Bronchial epithelial cell (primary cell): ENCODE results near the gene FRG1. TPM values are rescaled to one million over a fixed set of nuclear protein-coding genes. Genes with fewer than 3 reads are reported as not detected.
"Not testable (repeated sequence)": the region's sequence is repeated elsewhere in the genome, so short reads cannot be mapped to it uniquely, and the experiment has no call there.

Source experiments
- DNase-seq: peaks from one replicate; pipeline ENCODE4 v3.0.0-alpha.2; 2010; ENCODE audit warnings: low read depth
- FAIRE-seq: peaks from 2 replicates; lab custom pipeline; 2011; peaks lifted over from hg19 to GRCh38; lab: Jason Lieb, UNC
- H3K27me3 ChIP-seq: 2 replicates; pipeline ENCODE4 v1.5.1; 2011; ENCODE audit warnings: low read length; ENCODE audit not compliant: control insufficient read depth, insufficient read depth
- H3K36me3 ChIP-seq: 2 replicates; pipeline ENCODE4 v1.5.1; 2011; ENCODE audit warnings: low read length; ENCODE audit not compliant: control insufficient read depth, insufficient read depth
- H3K4me3 ChIP-seq: 2 replicates; pipeline ENCODE4 v1.5.1; 2011; ENCODE audit warnings: mild to moderate bottlenecking, low read depth, low read length, control low read depth
- total RNA-seq: library from RNA; depleted of rRNA; stranded (reverse); fragments of >200 nt; gene quantifications from 2 replicates; pipeline ENCODE4 v1.2.1, GENCODE V29; 2014
- TF ChIP-seq, protein P1 (sequence below): IDR thresholded peaks from 2 replicates; pipeline ENCODE4 v1.5.1; 2011; ENCODE audit warnings: mild to moderate bottlenecking, moderate library complexity, low read length, control low read depth, inconsistent platforms; ENCODE audit not compliant: insufficient read depth, severe bottlenecking

Gene FRG1
- total RNA-seq, 1 donor from 2014 or later: 26.3 TPM

DNA sequence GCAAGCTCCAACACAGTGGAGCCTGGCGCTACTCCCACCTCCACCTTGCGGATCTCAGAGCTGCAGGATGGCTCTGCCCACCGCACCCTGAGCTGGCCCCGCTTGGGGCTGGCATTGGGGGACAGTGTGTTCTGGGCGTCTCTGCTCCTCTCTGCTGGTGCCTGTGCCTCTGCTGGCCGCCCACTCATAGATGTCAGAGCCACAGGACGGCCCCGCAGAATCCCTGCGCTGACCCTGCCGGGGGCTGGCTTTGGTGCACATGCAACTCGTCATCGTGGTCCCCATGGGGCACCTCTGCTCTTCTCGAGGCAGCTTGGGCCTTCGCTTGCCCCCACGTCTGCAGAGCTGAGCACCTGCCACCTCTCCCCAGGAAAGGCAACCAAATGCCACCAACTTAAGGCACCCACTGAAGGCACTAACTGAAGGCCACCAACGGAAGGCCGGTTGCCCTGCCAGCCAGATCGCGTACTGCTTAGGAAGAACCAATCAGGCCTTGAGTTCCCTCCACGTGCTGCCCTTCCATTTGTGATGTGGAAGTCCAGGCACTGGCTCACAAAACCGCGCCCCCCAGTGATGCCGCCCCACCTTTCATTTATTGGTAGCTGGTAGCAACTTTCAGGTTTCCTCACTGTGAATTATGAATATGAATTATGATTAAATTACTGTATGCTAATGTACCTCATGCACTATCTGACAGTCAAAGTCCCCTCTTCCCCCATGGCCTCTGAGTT is 23.3 kb upstream of the FRG1 start:
- H3K4me3 ChIP-seq: no peak overlapping the region
- H3K36me3 ChIP-seq: no peaks in the 10 kb centered on the region
- TF ChIP-seq, protein P1, sequence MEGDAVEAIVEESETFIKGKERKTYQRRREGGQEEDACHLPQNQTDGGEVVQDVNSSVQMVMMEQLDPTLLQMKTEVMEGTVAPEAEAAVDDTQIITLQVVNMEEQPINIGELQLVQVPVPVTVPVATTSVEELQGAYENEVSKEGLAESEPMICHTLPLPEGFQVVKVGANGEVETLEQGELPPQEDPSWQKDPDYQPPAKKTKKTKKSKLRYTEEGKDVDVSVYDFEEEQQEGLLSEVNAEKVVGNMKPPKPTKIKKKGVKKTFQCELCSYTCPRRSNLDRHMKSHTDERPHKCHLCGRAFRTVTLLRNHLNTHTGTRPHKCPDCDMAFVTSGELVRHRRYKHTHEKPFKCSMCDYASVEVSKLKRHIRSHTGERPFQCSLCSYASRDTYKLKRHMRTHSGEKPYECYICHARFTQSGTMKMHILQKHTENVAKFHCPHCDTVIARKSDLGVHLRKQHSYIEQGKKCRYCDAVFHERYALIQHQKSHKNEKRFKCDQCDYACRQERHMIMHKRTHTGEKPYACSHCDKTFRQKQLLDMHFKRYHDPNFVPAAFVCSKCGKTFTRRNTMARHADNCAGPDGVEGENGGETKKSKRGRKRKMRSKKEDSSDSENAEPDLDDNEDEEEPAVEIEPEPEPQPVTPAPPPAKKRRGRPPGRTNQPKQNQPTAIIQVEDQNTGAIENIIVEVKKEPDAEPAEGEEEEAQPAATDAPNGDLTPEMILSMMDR: no peak
- no peak for FAIRE-seq
- DNase-seq: no peak
- no peaks in the 10 kb centered on the region for H3K27me3 ChIP-seq

DNA sequence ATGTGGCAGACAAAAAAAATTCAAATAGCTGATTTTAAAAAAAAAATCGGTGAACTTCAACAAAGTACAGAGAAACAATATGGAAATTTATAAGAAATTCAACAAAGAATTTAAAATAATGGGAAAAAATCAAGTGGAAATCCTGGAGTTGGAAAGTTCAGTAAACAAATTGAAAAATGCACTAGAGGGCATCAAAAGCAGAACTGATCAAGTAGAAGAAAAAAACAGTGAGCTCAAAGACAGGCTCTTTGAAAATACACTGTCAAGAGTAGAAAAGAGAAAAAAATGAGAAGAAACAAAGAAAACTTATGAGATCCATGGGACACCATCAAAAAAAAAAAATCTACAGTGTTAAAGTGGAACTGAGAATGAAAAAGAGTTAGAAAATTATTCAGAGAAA is 19.6 kb upstream of the FRG1 start:
- FAIRE-seq (no peak), DNase-seq (no peak)
- Histone ChIP-seq H3K4me3 (no peak overlapping the region), H3K36me3 (no peaks in the 10 kb centered on the region), H3K27me3 (no peaks in the 10 kb centered on the region)
- TF ChIP-seq, protein P1: no peak

DNA sequence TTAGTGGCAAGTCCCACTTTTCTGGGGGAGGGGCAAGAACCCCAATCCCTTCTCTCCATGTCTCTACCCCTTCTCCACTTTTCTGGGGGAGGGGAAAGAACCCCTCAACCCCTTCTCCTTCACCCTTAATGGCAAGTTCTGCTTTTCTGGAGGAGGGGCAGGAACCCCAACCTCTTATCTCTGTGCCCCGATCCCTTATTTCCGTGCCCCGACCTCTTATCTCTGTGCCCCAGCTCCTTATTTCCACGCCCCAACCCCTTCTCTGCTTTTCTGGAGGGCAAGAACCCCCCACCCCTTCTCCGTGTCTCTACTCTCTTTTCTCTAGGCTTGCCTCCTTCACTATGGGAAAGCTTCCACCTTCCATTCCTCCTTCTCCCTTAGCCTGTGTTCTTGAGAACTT is 13.9 kb upstream of the FRG1 start:
- not testable (repeated sequence) for FAIRE-seq, H3K36me3 ChIP-seq, DNase-seq, H3K27me3 ChIP-seq, H3K4me3 ChIP-seq

DNA sequence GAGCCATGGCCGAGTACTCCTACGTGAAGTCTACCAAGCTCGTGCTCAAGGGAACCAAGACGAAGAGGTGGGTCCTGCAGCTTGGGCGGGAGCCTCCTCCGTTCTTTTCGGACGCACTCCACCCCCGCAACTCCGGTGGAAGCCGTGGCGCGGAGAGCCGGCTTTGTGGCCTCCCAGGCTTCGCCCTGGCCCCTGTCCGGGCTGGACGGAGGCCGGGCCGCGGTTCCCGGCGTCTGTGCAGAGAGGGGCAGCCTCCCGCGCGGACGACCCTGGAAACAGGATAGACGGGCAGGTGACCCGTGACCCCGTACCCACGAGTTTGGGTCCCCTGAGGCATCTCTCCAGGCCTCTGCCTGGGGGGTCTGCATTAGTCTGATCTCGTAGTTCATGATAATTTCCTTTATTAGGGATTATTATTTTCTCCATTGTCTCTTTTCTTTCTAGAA is 356 bp downstream of the FRG1 start:
- FAIRE-seq (no peak), DNase-seq (no peak)
- Histone ChIP-seq H3K27me3 (no peaks in the 10 kb centered on the region), H3K36me3 (no peaks in the 10 kb centered on the region), H3K4me3 (peak overlapping the region; percentile 91)
- TF ChIP-seq, protein P1: no peak

DNA sequence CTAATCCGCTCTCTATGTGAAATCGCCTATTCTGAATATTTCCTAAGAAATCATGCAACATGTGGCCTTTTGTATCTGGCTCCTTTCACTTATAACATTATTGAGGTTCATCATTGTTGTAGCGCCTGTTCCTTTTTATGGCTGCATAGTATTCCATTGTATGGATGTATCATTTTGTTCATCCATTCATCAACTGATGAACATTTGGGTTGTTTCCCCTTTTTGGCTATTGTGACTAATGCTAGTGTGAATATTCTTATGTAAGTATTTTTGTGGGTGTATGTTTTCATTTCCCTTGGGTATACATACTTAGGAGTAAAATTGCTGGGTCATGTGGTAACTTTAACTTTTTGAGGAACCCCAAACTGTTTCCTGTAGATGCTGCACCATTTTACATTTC is 1.7 kb downstream of the FRG1 start:
- DNase-seq, H3K36me3 ChIP-seq, H3K27me3 ChIP-seq, FAIRE-seq, H3K4me3 ChIP-seq: not testable (repeated sequence)

GRCh38 chr4:189944077-189944476 is 3.4 kb downstream of the FRG1 start:
- not testable (repeated sequence) for H3K36me3 ChIP-seq, DNase-seq, FAIRE-seq, H3K27me3 ChIP-seq, H3K4me3 ChIP-seq

DNA sequence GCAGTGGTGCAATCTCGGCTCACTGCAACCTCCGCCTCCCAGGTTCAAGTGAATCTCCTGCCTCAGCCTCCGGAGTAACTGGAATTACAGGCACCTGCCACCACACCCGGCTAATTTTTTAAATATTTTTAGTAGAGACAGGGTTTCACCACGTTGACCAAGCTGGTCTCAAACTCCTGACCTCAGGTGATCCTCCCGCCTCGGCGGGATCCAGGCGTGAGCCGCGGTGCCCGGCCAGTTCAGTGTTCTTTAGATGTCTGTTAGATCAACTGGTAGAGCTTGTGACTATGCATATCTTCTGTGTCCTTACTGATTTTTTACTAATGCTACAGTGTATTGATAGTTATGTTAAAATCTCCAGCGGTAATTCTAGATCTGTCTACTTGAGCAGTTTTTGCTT is 6.2 kb downstream of the FRG1 start:
- H3K27me3 ChIP-seq, FAIRE-seq, H3K4me3 ChIP-seq, H3K36me3 ChIP-seq, DNase-seq: not testable (repeated sequence)

GRCh38 chr4:189948486-189948885 is 7.8 kb downstream of the FRG1 start:
- H3K36me3 ChIP-seq, H3K4me3 ChIP-seq, DNase-seq, FAIRE-seq, H3K27me3 ChIP-seq: not testable (repeated sequence)

GRCh38 chr4:189969291-189969690 is 28.6 kb downstream of the FRG1 start:
- not testable (repeated sequence) for FAIRE-seq, H3K27me3 ChIP-seq, H3K4me3 ChIP-seq, H3K36me3 ChIP-seq, DNase-seq
